Mesenchymal stem cell (in vitro differentiated cells and primary cell): Measurements from ENCODE around the gene IFNLR1.

Experiments used
- DNase-seq: peaks from one replicate; pipeline ENCODE4 v3.0.0-alpha.2; 2013
- H2AFZ ChIP-seq: one replicate; pipeline ENCODE4 v1.6.1; 2013; ENCODE audit warnings: low read depth, mild to moderate bottlenecking, control low read depth, inconsistent platforms, low read length, moderate library complexity
- H2AK5ac ChIP-seq: 2 replicates; pipeline ENCODE4 v1.6.1; 2013; ENCODE audit warnings: low read length, moderate library complexity, mild to moderate bottlenecking, inconsistent platforms; ENCODE audit not compliant: severe bottlenecking
- H2BK120ac ChIP-seq: one replicate; pipeline ENCODE4 v1.6.1; 2013; ENCODE audit warnings: low read depth, mild to moderate bottlenecking, inconsistent platforms, low read length, moderate library complexity
- H2BK12ac ChIP-seq, 2 experiments: one replicate each; pipeline ENCODE4 v1.6.1; 2013; ENCODE audit warnings: inconsistent platforms in 2 of 2, low read length in 2 of 2, mild to moderate bottlenecking in 2 of 2, moderate library complexity in 2 of 2, control low read depth in 1 of 2
- H2BK15ac ChIP-seq: one replicate; pipeline ENCODE4 v1.6.1; 2013; ENCODE audit warnings: mild to moderate bottlenecking, low read depth, inconsistent platforms; ENCODE audit not compliant: poor library complexity, severe bottlenecking
- H2BK5ac ChIP-seq: 2 replicates; pipeline ENCODE4 v1.6.1; 2013; ENCODE audit warnings: low read depth, mild to moderate bottlenecking, low read length, control low read depth, inconsistent platforms; ENCODE audit not compliant: poor library complexity, severe bottlenecking
- H3K14ac ChIP-seq, 2 experiments: one replicate each; pipeline ENCODE4 v1.6.1; 2013; ENCODE audit warnings: inconsistent platforms in 2 of 2, low read length in 2 of 2, control low read depth in 1 of 2, mild to moderate bottlenecking in 1 of 2, moderate library complexity in 1 of 2
- H3K18ac ChIP-seq, 2 experiments: one replicate each; pipeline ENCODE4 v1.6.1; 2013; ENCODE audit warnings: inconsistent platforms in 2 of 2, low read length in 2 of 2, control low read depth in 1 of 2, low read depth in 1 of 2, mild to moderate bottlenecking in 1 of 2
- H3K23ac ChIP-seq, 2 experiments: one replicate each; pipeline ENCODE4 v1.6.1; 2013; ENCODE audit warnings: inconsistent platforms in 2 of 2, low read length in 2 of 2, mild to moderate bottlenecking in 2 of 2, moderate library complexity in 2 of 2, control low read depth in 1 of 2
- H3K27ac ChIP-seq: 2 replicates; pipeline ENCODE4 v1.5.1; 2013; ENCODE audit warnings: mild to moderate bottlenecking, moderate library complexity, low read length, control low read depth, inconsistent platforms; ENCODE audit not compliant: poor library complexity, severe bottlenecking
- H3K27me3 ChIP-seq, 2 experiments: 2 replicates each; pipeline versions ENCODE4 v1.6.1 to v1.7.0; 2013; ENCODE audit warnings: low read length in 2 of 2, mild to moderate bottlenecking in 2 of 2, moderate library complexity in 2 of 2, control low read depth in 1 of 2, inconsistent platforms in 1 of 2; ENCODE audit not compliant: control insufficient read depth in 1 of 2, insufficient read depth in 1 of 2
- H3K36me3 ChIP-seq, 2 experiments: 2 replicates each; pipeline versions ENCODE4 v1.6.1 to v1.7.0; 2013; ENCODE audit warnings: low read length in 2 of 2, control low read depth in 1 of 2, inconsistent platforms in 1 of 2, low read depth in 1 of 2, mild to moderate bottlenecking in 1 of 2; ENCODE audit not compliant: insufficient read depth in 2 of 2, control insufficient read depth in 1 of 2
- H3K4ac ChIP-seq, 2 experiments: one replicate each; pipeline ENCODE4 v1.6.1; 2013; ENCODE audit warnings: inconsistent platforms in 2 of 2, low read length in 2 of 2, mild to moderate bottlenecking in 2 of 2, moderate library complexity in 2 of 2, control low read depth in 1 of 2, low read depth in 1 of 2
- H3K4me1 ChIP-seq: 2 replicates; pipeline ENCODE4 v1.6.1; 2013; ENCODE audit warnings: low read depth, low read length, control low read depth; ENCODE audit not compliant: control insufficient read depth, insufficient read depth
- H3K4me2 ChIP-seq: 2 replicates; pipeline ENCODE4 v1.6.1; 2013; ENCODE audit warnings: low read length, mild to moderate bottlenecking, inconsistent platforms; ENCODE audit not compliant: poor library complexity, severe bottlenecking
- H3K4me3 ChIP-seq, 2 experiments: 2 replicates each; pipeline versions ENCODE4 v1.5.1 to v1.7.0; 2013; ENCODE audit warnings: low read length in 2 of 2, mild to moderate bottlenecking in 2 of 2, control low read depth in 1 of 2, low read depth in 1 of 2; ENCODE audit not compliant: insufficient read depth in 1 of 2
- H3K79me1 ChIP-seq: replicated peaks from 2 replicates; pipeline ENCODE4 v1.6.1; 2013; ENCODE audit warnings: mild to moderate bottlenecking, control low read depth, low read length, inconsistent platforms; ENCODE audit not compliant: poor library complexity, severe bottlenecking
- H3K9ac ChIP-seq: 2 replicates; pipeline ENCODE4 v1.7.0; 2013; ENCODE audit warnings: mild to moderate bottlenecking, low read length, moderate library complexity
- H3K9me3 ChIP-seq: 2 replicates; pipeline ENCODE4 v1.7.0; 2013; ENCODE audit warnings: mild to moderate bottlenecking, low read length; ENCODE audit not compliant: control insufficient read depth
- H4K8ac ChIP-seq: one replicate; pipeline ENCODE4 v1.6.1; 2013; ENCODE audit warnings: inconsistent platforms, mild to moderate bottlenecking, low read length, moderate library complexity
- H4K91ac ChIP-seq: one replicate; pipeline ENCODE4 v1.6.1; 2013; ENCODE audit warnings: mild to moderate bottlenecking, low read length, inconsistent platforms
- WGBS: methylation state at CpG from one replicate; pipeline ENCODE4 v1.1.7; 2013; ENCODE audit warnings: mixed read lengths; 5-methylcytosine and 5-hydroxymethylcytosine counted together

The IFNLR1 gene

DNA sequence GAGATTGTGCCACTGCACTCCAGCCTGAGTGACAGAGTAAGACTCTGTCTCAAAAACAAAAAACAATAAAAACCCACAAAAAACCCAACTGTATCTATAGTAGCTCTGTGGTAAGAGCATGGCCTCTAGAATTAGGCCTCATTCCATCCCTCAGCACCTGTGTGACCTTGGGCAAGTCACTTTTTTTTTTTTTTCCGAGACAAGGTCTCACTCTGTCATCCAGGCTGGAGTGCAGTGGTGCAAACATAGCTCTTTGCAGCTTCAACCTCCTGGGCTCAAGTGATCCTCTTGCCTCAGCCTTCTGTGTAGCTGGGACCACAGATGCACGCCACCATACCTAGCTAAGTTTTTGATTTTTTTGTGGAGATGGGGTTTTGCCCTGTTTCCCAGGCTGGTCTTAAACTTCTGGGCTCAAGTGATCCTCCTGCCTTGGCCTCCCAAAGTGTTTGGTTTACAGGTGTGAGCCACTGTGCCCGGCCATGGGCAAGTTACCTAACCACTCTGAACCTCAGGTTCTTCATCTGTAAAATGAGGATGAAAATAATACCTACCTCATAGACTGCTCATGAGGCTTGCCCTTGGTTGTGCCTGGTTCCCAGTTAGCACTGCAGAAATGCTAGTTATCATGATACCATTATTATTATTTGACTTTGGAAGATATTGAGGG is 59.8 kb downstream of the IFNLR1 start:
- no peak overlapping the region for H3K27ac ChIP-seq
- WGBS, result 78% methylated on average over 3 of the region's 3 CpGs
- no peak overlapping the region for H3K23ac ChIP-seq

DNA sequence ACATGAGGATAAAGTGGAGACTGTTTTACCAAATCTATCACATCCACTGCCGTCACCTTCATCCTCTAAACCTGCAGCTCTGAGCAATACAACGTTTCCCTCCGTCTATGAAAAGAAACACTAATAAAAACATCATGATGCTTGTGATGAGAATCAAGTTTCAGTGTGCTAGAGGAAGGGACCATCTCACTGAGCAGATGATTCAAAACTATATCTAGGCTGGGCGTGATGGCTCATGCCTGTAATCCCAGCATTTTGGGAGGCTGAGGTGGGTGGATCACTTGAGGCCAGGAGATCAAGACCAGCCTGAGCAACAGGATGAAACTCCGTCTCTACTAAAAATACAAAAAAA is 60.4 kb downstream of the IFNLR1 start:
- Histone ChIP-seq H3K4me2 (no peak overlapping the region), H3K9me3 (peaks cover 5% of the 10 kb centered on the region), H3K14ac (no peak overlapping the region), H3K4ac (no peak overlapping the region), H3K36me3 (no peaks in the 10 kb centered on the region), H3K9ac (no peak overlapping the region), H2BK120ac (no peak overlapping the region), H3K79me1 (no peaks in the 10 kb centered on the region), H3K23ac (no peak overlapping the region), H2AFZ (no peak overlapping the region), H2AK5ac (no peak overlapping the region), H4K8ac (no peak overlapping the region), H4K91ac (no peak overlapping the region), H3K18ac (no peak overlapping the region), H3K27me3 (peaks cover 0 to 26% of the 10 kb centered on the region in 2 experiments), H3K4me3 (no peak overlapping the region), H3K27ac (no peak overlapping the region), H3K4me1 (no peaks in the 10 kb centered on the region), H2BK15ac (no peak overlapping the region), H2BK5ac (no peak overlapping the region), H2BK12ac (no peak overlapping the region)
- no peak for DNase-seq
- WGBS, result 93% methylated on average over 2 of the region's 5 CpGs

More for the DNA sequence above, 59.8 kb downstream of the IFNLR1 start:
- DNase-seq, result no peak
- Histone ChIP-seq H3K36me3 (no peaks in the 10 kb centered on the region), H2AFZ (no peak overlapping the region), H3K4me1 (no peaks in the 10 kb centered on the region), H4K8ac (no peak overlapping the region), H3K9ac (no peak overlapping the region), H4K91ac (no peak overlapping the region), H3K4me3 (no peak overlapping the region), H3K27me3 (peaks cover 0 to 22% of the 10 kb centered on the region in 2 experiments), H3K79me1 (no peaks in the 10 kb centered on the region), H2BK5ac (no peak overlapping the region), H2BK120ac (no peak overlapping the region), H3K4me2 (no peak overlapping the region), H3K9me3 (peaks cover 5% of the 10 kb centered on the region), H2BK12ac (no peak overlapping the region), H2AK5ac (no peak overlapping the region), H3K14ac (no peak overlapping the region), H2BK15ac (no peak overlapping the region), H3K4ac (no peak overlapping the region), H3K18ac (no peak overlapping the region)

DNA sequence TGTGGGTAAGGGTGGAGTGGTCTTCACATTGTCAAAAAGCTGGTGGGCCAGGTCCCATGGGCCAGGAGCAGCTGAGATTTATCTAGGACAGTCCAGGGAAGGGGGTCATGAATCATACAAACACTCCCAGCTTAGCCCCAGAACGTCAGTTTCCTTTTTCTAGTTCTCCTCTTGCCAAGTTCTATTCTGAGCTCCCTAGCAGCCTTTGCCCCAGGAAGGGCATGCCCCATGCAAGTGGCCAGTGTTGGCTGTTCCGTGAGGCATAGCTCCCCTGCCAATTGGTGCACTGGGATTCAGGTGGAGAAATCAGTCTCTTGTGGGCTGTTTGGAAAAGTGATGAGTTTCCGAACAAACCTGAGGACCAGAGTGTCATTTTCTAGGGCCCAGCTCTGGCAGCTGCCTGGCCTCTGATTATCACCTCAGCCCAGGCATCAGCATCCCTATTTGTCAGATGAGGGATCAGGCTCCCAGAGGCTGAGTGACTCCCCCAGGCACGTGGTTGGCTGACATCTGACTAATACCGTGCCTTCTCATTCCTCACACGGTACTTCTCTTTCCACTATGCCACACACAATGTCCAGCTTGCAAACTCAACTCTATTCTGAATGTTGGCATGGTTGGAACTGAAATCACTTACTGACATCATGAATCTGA is 60.9 kb downstream of the IFNLR1 start:
- H3K4ac ChIP-seq, result no peak overlapping the region
- H2AK5ac ChIP-seq, result no peak overlapping the region
- DNase-seq, result no peak
- H3K79me1 ChIP-seq, result no peaks in the 10 kb centered on the region
- H2BK15ac ChIP-seq, result no peak overlapping the region
- H2BK5ac ChIP-seq, result no peak overlapping the region
- H3K36me3 ChIP-seq, result no peaks in the 10 kb centered on the region
- H3K27me3 ChIP-seq, result peaks cover 0 to 31% of the 10 kb centered on the region in 2 experiments
- no peaks in the 10 kb centered on the region for H3K4me1 ChIP-seq
- no peak overlapping the region for H3K14ac ChIP-seq
- H3K9me3 ChIP-seq, result peaks cover 5% of the 10 kb centered on the region
- no peak overlapping the region for H3K23ac ChIP-seq
- 52% methylated on average over 6 of the region's 6 CpGs for WGBS
- H4K8ac ChIP-seq, result no peak overlapping the region
- H3K9ac ChIP-seq, result no peak overlapping the region
- H3K18ac ChIP-seq, result no peak overlapping the region
- no peak overlapping the region for H3K27ac ChIP-seq
- H3K4me3 ChIP-seq, result no peak overlapping the region
- H2BK120ac ChIP-seq, result no peak overlapping the region
- H2BK12ac ChIP-seq, result no peak overlapping the region
- no peak overlapping the region for H2AFZ ChIP-seq
- peak overlapping the region; percentile 23 for H4K91ac ChIP-seq
- H3K4me2 ChIP-seq, result no peak overlapping the region

DNA sequence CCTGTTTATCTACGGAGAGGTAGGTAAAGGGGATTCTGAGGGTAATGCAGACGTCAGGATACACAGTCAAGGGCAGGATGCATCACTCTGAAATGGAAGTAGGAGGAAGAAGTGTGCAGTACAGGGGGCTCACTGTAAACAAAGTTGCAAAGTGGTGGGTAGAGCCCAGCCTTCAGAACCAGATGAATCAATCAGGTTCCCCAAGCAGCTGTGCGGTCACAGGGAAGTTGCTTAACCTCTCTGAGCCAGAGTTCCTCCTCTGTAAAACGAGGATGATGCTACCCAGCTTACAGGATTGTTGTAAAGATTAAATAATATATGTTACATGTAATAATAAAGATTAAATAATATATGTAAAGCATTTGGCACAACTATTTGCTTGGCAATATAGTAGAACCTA is 61.6 kb downstream of the IFNLR1 start:
- Histone ChIP-seq H4K91ac (no peak overlapping the region), H2BK12ac (no peak overlapping the region), H3K23ac (no peak overlapping the region), H2AK5ac (no peak overlapping the region), H3K27ac (no peak overlapping the region), H2AFZ (no peak overlapping the region), H3K4me3 (no peak overlapping the region), H3K18ac (no peak overlapping the region), H2BK120ac (no peak overlapping the region), H2BK5ac (no peak overlapping the region), H4K8ac (no peak overlapping the region), H3K14ac (no peak overlapping the region), H3K4me2 (no peak overlapping the region), H3K9ac (no peak overlapping the region), H3K9me3 (peaks cover 5% of the 10 kb centered on the region), H3K4me1 (peaks cover 6% of the 10 kb centered on the region), H3K36me3 (no peaks in the 10 kb centered on the region), H3K27me3 (peaks cover 0 to 36% of the 10 kb centered on the region in 2 experiments), H3K79me1 (no peaks in the 10 kb centered on the region), H3K4ac (no peak overlapping the region), H2BK15ac (no peak overlapping the region)
- no peak for DNase-seq
- WGBS, result 82% methylated on average over 2 of the region's 4 CpGs
